T47D (cell line): Measurements from ENCODE around the gene PPP2R5C.
A peak's percentile ranks its signal among the peaks of the same experiment; 100 is the strongest.

Experiments used
- DNase-seq, 2 experiments: peaks; one replicate each; pipeline versions ENCODE4 v3.0.0 to v3.0.0-alpha.2; 2011 to 2012; ENCODE audit warnings: low read depth in 1 of 2, low spot score in 1 of 2
- JUND ChIP-seq: IDR thresholded peaks from 2 replicates; pipeline ENCODE4 v1.6.1; 2012; ENCODE audit warnings: low read depth
- in situ Hi-C: cut with HindIII; loops from 2 replicates; pipeline ENCODE4 v1.10.0; 2016; ENCODE audit warnings: low sequenced_read_pairs, low pct_unique_long_range_greater_than_20kb

The PPP2R5C gene

GRCh38 chr14:101955695-101956161 is 194.2 kb downstream of the PPP2R5C start:
- in situ Hi-C loops: no loop called here
- DNase-seq: no peak
- TF ChIP-seq JUND: no peak

- TF ChIP-seq JUND: no peak
- in situ Hi-C loops: no loop called here
- no peak for DNase-seq
Measured at GRCh38 chr14:101956179-101956885, 194.8 kb downstream of the PPP2R5C start.

- no peak for TF ChIP-seq JUND
- DNase-seq: no peak
- in situ Hi-C loops: no loop called here
Measured at GRCh38 chr14:101957406-101958234, 196.1 kb downstream of the PPP2R5C start.

GRCh38 chr14:101958418-101959180 is 197.1 kb downstream of the PPP2R5C start:
- in situ Hi-C loops: no loop called here
- TF ChIP-seq JUND: no peak
- DNase-seq: no peak

GRCh38 chr14:101959277-101959676 is 197.8 kb downstream of the PPP2R5C start:
- in situ Hi-C loops: no loop called here
- TF ChIP-seq JUND: no peak
- no peak for DNase-seq

GRCh38 chr14:101960225-101960624 is 198.7 kb downstream of the PPP2R5C start:
- in situ Hi-C loops: no loop called here
- no peak for TF ChIP-seq JUND
- DNase-seq: peak in 1 of 2 experiments; percentile 37

GRCh38 chr14:101961011-101961721 is 199.7 kb downstream of the PPP2R5C start:
- peak; percentile 74 to 86 for DNase-seq
- TF ChIP-seq JUND: no peak
- in situ Hi-C loops: no loop called here

GRCh38 chr14:101961746-101962502 is 200.4 kb downstream of the PPP2R5C start:
- DNase-seq: no peak
- in situ Hi-C loops: no loop called here
- TF ChIP-seq JUND: no peak

GRCh38 chr14:101962503-101962874 is 201.0 kb downstream of the PPP2R5C start:
- in situ Hi-C loops: no loop called here
- peak in 1 of 2 experiments; percentile 55 for DNase-seq
- no peak for TF ChIP-seq JUND

- no peak for DNase-seq
- in situ Hi-C loops: no loop called here
- TF ChIP-seq JUND: no peak
Measured at GRCh38 chr14:101963052-101963451, 201.5 kb downstream of the PPP2R5C start.

- in situ Hi-C loops: no loop called here
- no peak for DNase-seq
- no peak for TF ChIP-seq JUND
Measured at GRCh38 chr14:101963656-101964296, 202.3 kb downstream of the PPP2R5C start.
